ENCODE results near the gene PLCB1.

DNA sequence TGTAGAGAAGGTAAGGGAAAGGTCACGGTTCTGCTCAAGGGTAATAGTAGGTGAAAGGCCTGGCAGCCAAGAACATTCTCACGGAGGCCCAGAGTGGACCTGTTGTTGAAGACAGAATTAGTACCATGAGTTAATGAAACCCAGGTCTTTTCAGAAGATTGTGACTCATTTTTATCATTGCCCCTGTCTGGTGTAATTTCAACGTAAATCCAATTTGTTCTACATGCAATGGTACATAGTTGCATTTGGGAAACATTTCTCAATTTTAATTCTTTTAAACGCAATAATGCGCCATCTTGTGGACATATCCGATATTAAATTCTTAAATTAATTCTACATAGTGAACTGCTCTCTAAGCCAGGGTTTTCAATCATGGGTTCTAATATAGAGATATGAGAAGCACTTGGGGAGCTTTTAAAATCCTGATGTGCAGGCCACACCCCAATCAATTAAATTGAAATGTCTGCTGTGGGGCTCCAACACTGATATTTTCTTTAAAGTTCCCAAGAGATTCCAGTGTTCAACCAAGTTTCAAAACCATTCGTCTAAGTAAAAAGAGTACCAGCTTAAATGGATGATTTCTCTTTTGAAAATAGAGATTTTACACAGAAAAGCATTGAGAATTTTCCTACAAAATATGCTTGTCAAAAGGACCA lies 257.4 kb downstream of the PLCB1 start:
- TF ChIP-seq, protein P1, sequence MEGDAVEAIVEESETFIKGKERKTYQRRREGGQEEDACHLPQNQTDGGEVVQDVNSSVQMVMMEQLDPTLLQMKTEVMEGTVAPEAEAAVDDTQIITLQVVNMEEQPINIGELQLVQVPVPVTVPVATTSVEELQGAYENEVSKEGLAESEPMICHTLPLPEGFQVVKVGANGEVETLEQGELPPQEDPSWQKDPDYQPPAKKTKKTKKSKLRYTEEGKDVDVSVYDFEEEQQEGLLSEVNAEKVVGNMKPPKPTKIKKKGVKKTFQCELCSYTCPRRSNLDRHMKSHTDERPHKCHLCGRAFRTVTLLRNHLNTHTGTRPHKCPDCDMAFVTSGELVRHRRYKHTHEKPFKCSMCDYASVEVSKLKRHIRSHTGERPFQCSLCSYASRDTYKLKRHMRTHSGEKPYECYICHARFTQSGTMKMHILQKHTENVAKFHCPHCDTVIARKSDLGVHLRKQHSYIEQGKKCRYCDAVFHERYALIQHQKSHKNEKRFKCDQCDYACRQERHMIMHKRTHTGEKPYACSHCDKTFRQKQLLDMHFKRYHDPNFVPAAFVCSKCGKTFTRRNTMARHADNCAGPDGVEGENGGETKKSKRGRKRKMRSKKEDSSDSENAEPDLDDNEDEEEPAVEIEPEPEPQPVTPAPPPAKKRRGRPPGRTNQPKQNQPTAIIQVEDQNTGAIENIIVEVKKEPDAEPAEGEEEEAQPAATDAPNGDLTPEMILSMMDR (IDR thresholded peaks at IDR 0.05), result peak; percentile 22; the same call in 1 of the 2 replicates
- no peak for TF ChIP-seq FOXJ3 (CRISPR knock-in tag; IDR thresholded peaks at IDR 0.05; ENCODE audit: borderline replicate concordance)
- TF ChIP-seq NR1H2 (CRISPR knock-in tag; IDR thresholded peaks at IDR 0.05), result no peak
- TF ChIP-seq JUN (CRISPR knock-in tag; IDR thresholded peaks at IDR 0.05), result no peak
- no peak for TF ChIP-seq TEAD4 (CRISPR knock-in tag; IDR thresholded peaks at IDR 0.05)
- TF ChIP-seq, protein P2, sequence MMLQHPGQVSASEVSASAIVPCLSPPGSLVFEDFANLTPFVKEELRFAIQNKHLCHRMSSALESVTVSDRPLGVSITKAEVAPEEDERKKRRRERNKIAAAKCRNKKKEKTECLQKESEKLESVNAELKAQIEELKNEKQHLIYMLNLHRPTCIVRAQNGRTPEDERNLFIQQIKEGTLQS (CRISPR knock-in tag; conservative IDR thresholded peaks at IDR 0.05), result no peak
- TF ChIP-seq, protein P3, sequence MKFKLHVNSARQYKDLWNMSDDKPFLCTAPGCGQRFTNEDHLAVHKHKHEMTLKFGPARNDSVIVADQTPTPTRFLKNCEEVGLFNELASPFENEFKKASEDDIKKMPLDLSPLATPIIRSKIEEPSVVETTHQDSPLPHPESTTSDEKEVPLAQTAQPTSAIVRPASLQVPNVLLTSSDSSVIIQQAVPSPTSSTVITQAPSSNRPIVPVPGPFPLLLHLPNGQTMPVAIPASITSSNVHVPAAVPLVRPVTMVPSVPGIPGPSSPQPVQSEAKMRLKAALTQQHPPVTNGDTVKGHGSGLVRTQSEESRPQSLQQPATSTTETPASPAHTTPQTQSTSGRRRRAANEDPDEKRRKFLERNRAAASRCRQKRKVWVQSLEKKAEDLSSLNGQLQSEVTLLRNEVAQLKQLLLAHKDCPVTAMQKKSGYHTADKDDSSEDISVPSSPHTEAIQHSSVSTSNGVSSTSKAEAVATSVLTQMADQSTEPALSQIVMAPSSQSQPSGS (CRISPR knock-in tag; IDR thresholded peaks at IDR 0.05; ENCODE audit: borderline replicate concordance, low read depth), result no peak
- TF ChIP-seq, protein P4, sequence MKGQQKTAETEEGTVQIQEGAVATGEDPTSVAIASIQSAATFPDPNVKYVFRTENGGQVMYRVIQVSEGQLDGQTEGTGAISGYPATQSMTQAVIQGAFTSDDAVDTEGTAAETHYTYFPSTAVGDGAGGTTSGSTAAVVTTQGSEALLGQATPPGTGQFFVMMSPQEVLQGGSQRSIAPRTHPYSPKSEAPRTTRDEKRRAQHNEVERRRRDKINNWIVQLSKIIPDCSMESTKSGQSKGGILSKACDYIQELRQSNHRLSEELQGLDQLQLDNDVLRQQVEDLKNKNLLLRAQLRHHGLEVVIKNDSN (CRISPR knock-in tag; IDR thresholded peaks at IDR 0.05), result no peak

Data from WTC11 (cell line).